HepG2 (cell line): ENCODE results near the gene GOLPH3. TPM values are rescaled to one million over a fixed set of nuclear protein-coding genes. Genes with fewer than 3 reads are reported as not detected.

ENCODE experiments used
- BCLAF1 ChIP-seq: fragments of 450-650 bp; IDR thresholded peaks from 2 replicates; pipeline ENCODE4 v1.6.1; 2017; ENCODE audit warnings: mild to moderate bottlenecking
- CENPT ChIP-seq: sonication (generic); formaldehyde crosslinking; IDR thresholded peaks from 2 replicates; pipeline ENCODE4 v1.8.0; 2022; ENCODE audit warnings: low read depth, mild to moderate bottlenecking, moderate library complexity, missing genetic modification reagents
- MAF1 ChIP-seq: sonication (generic); formaldehyde crosslinking; IDR thresholded peaks from 2 replicates; pipeline ENCODE4 v1.5.0; 2020; ENCODE audit warnings: missing genetic modification reagents, borderline replicate concordance
- NCOR1 ChIP-seq: fragments of 200-600 bp; sonication (generic); IDR thresholded peaks from 2 replicates; pipeline ENCODE4 v1.7.0; 2017; ENCODE audit warnings: antibody characterized with exemption, low read length, borderline replicate concordance
- SATB2 ChIP-seq: sonication (generic); formaldehyde crosslinking; IDR thresholded peaks from 2 replicates; pipeline ENCODE4 v1.5.0; 2020; ENCODE audit warnings: missing genetic modification reagents
- SIX1 ChIP-seq: sonication (generic); formaldehyde crosslinking; IDR thresholded peaks from 2 replicates; pipeline ENCODE4 v1.4.0; 2020; ENCODE audit warnings: missing genetic modification reagents, borderline replicate concordance
- SNAPC5 ChIP-seq: sonication (generic); formaldehyde crosslinking; IDR thresholded peaks from 2 replicates; pipeline ENCODE4 v1.8.1; 2023; ENCODE audit warnings: mild to moderate bottlenecking, missing genetic modification reagents, borderline replicate concordance
- SOX5 ChIP-seq: IDR thresholded peaks from 2 replicates; pipeline ENCODE4 v1.6.1; 2016; ENCODE audit warnings: borderline replicate concordance
- STAG1 ChIP-seq: sonication (generic); formaldehyde crosslinking; IDR thresholded peaks from 2 replicates; pipeline ENCODE4 v1.4.0; 2020; ENCODE audit warnings: missing genetic modification reagents
- ZNF326 ChIP-seq: sonication (generic); formaldehyde crosslinking; IDR thresholded peaks from 2 replicates; pipeline ENCODE4 v1.4.0; 2020; ENCODE audit warnings: missing genetic modification reagents, borderline replicate concordance
- ZNF550 ChIP-seq: sonication (generic); formaldehyde crosslinking; IDR thresholded peaks from 2 replicates; pipeline ENCODE4 v1.4.0; 2020; ENCODE audit warnings: mild to moderate bottlenecking, missing genetic modification reagents, borderline replicate concordance
- ZNF574 ChIP-seq: sonication (generic); formaldehyde crosslinking; IDR thresholded peaks from 2 replicates; pipeline ENCODE4 v1.4.0; 2020; ENCODE audit warnings: missing genetic modification reagents
- polyA plus RNA-seq, 8 experiments: library from polyadenylated mRNA; depleted of rRNA in 3 of 8; stranded (reverse) in 7 of 8; unstranded in 1 of 8; fragments of >200 nt; fragmentation: Illumina TruSeq in 4 of 8; extraction: Trizol in 4 of 8; gene quantifications; 2 replicates each; pipeline versions ENCODE4 v1.2.1 to v1.2.3, GENCODE V29; 2011 to 2016; ENCODE audit warnings: low read depth in 4 of 8, missing spikeins in 1 of 8, mixed read lengths in 1 of 8; ENCODE audit not compliant: insufficient read depth in 1 of 8
- total RNA-seq, 5 experiments: library from RNA; depleted of rRNA; stranded (reverse); fragments of >200 nt; fragmentation: Illumina TruSeq; extraction: Trizol; gene quantifications; 2 replicates each; pipeline ENCODE4 v1.2.3, GENCODE V29; 2016; ENCODE audit warnings: low read depth in 1 of 5
- TF ChIP-seq, protein P1 (sequence below): IDR thresholded peaks from 2 replicates; pipeline ENCODE4 v1.6.1; 2012; ENCODE audit warnings: low read length, improper control_type of control experiment
- TF ChIP-seq, protein P2 (sequence below): IDR thresholded peaks from 2 replicates; pipeline ENCODE4 v1.6.1; 2018; ENCODE audit warnings: missing genetic modification reagents
- TF ChIP-seq, protein P3 (sequence below): sonication (generic); formaldehyde crosslinking; IDR thresholded peaks from 2 replicates; pipeline ENCODE4 v1.4.0; 2020; ENCODE audit warnings: missing genetic modification reagents

GOLPH3 gene
- total and polyA plus RNA-seq, 2 of the 13 experiments (the other 11 are each of a cell fraction or from before 2014, with no cell fraction given): 59.5 to 84.5 TPM

- TF ChIP-seq BCLAF1 (no peak), MAF1 (0 out of 2 replicates have a peak, but pooled peaks have one; percentile 74), ZNF326 (CRISPR knock-in tag) (no peak), STAG1 (CRISPR knock-in tag) (no peak; the same call in 1 of the 2 replicates), SIX1 (CRISPR knock-in tag) (no peak), ZNF574 (CRISPR knock-in tag) (peak; percentile 86), CENPT (CRISPR knock-in tag) (no peak), SNAPC5 (CRISPR knock-in tag) (0 out of 2 replicates have a peak, but pooled peaks have one; percentile 22), SOX5 (CRISPR knock-in tag) (peak; percentile 54; the same call in 1 of the 2 replicates), ZNF550 (CRISPR knock-in tag) (no peak), NCOR1 (no peak), SATB2 (CRISPR knock-in tag) (peak; percentile 66; the same call in 1 of the 2 replicates)
- TF ChIP-seq, protein P1, sequence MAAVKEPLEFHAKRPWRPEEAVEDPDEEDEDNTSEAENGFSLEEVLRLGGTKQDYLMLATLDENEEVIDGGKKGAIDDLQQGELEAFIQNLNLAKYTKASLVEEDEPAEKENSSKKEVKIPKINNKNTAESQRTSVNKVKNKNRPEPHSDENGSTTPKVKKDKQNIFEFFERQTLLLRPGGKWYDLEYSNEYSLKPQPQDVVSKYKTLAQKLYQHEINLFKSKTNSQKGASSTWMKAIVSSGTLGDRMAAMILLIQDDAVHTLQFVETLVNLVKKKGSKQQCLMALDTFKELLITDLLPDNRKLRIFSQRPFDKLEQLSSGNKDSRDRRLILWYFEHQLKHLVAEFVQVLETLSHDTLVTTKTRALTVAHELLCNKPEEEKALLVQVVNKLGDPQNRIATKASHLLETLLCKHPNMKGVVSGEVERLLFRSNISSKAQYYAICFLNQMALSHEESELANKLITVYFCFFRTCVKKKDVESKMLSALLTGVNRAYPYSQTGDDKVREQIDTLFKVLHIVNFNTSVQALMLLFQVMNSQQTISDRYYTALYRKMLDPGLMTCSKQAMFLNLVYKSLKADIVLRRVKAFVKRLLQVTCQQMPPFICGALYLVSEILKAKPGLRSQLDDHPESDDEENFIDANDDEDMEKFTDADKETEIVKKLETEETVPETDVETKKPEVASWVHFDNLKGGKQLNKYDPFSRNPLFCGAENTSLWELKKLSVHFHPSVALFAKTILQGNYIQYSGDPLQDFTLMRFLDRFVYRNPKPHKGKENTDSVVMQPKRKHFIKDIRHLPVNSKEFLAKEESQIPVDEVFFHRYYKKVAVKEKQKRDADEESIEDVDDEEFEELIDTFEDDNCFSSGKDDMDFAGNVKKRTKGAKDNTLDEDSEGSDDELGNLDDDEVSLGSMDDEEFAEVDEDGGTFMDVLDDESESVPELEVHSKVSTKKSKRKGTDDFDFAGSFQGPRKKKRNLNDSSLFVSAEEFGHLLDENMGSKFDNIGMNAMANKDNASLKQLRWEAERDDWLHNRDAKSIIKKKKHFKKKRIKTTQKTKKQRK: no peak
- TF ChIP-seq, protein P2, sequence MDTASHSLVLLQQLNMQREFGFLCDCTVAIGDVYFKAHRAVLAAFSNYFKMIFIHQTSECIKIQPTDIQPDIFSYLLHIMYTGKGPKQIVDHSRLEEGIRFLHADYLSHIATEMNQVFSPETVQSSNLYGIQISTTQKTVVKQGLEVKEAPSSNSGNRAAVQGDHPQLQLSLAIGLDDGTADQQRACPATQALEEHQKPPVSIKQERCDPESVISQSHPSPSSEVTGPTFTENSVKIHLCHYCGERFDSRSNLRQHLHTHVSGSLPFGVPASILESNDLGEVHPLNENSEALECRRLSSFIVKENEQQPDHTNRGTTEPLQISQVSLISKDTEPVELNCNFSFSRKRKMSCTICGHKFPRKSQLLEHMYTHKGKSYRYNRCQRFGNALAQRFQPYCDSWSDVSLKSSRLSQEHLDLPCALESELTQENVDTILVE: peak; percentile 70
- TF ChIP-seq, protein P3, sequence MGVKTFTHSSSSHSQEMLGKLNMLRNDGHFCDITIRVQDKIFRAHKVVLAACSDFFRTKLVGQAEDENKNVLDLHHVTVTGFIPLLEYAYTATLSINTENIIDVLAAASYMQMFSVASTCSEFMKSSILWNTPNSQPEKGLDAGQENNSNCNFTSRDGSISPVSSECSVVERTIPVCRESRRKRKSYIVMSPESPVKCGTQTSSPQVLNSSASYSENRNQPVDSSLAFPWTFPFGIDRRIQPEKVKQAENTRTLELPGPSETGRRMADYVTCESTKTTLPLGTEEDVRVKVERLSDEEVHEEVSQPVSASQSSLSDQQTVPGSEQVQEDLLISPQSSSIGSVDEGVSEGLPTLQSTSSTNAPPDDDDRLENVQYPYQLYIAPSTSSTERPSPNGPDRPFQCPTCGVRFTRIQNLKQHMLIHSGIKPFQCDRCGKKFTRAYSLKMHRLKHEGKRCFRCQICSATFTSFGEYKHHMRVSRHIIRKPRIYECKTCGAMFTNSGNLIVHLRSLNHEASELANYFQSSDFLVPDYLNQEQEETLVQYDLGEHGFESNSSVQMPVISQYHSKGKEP (CRISPR knock-in tag): no peak
Observed at GRCh38 chr5:32174011-32174870, at the start of gene GOLPH3 (continued).
